Panc1 (cell line): ENCODE results near the gene CMTM8.

Source experiments
- CTCF ChIP-seq: fragments of 450-650 bp; IDR thresholded peaks from 2 replicates; pipeline ENCODE4 v1.5.1; 2017; ENCODE audit warnings: mild to moderate bottlenecking
- POLR2AphosphoS5 ChIP-seq: IDR thresholded peaks from 2 replicates; pipeline ENCODE4 v1.6.1; 2012; ENCODE audit warnings: mild to moderate bottlenecking, low read depth, low read length, moderate library complexity

GRCh38 chr3:32316319-32316718 is 77.8 kb downstream of the CMTM8 start:
- no peak for TF ChIP-seq POLR2AphosphoS5
- TF ChIP-seq CTCF = no peak
